HepG2 (cell line): ENCODE data around the gene URI1.

ENCODE experiments used
- ARHGAP35 ChIP-seq: sonication (generic); formaldehyde crosslinking; IDR thresholded peaks from 2 replicates; pipeline ENCODE4 v1.9.0; 2022; ENCODE audit warnings: mild to moderate bottlenecking, inconsistent platforms, moderate library complexity, missing genetic modification reagents, borderline replicate concordance
- TF ChIP-seq, protein P1 (sequence below): sonication (generic); formaldehyde crosslinking; IDR thresholded peaks from 2 replicates; pipeline ENCODE4 v1.4.0; 2020; ENCODE audit warnings: missing genetic modification reagents, mild to moderate bottlenecking, borderline replicate concordance

DNA sequence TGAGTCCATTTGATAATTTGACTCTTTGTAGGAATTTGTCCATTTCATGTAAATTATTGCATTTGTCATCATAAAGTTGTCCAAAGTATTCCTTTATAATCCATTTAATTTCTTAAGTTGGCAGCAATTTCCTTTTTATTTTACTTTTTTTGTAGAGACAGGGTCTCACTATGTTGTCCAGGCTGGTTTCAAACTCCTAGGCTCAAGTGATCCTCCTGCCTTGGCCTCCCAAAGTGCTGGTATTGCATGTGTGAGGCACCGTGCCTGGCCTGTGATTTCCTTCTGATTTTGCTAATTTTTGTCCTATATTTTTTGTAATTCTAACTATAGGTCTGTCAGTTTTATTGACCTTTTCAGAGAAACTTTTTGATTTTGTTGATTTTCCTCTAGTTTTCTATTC lies 84.9 kb downstream of the URI1 start:
- no peak for TF ChIP-seq ARHGAP35 (CRISPR knock-in tag)
- TF ChIP-seq, protein P1, sequence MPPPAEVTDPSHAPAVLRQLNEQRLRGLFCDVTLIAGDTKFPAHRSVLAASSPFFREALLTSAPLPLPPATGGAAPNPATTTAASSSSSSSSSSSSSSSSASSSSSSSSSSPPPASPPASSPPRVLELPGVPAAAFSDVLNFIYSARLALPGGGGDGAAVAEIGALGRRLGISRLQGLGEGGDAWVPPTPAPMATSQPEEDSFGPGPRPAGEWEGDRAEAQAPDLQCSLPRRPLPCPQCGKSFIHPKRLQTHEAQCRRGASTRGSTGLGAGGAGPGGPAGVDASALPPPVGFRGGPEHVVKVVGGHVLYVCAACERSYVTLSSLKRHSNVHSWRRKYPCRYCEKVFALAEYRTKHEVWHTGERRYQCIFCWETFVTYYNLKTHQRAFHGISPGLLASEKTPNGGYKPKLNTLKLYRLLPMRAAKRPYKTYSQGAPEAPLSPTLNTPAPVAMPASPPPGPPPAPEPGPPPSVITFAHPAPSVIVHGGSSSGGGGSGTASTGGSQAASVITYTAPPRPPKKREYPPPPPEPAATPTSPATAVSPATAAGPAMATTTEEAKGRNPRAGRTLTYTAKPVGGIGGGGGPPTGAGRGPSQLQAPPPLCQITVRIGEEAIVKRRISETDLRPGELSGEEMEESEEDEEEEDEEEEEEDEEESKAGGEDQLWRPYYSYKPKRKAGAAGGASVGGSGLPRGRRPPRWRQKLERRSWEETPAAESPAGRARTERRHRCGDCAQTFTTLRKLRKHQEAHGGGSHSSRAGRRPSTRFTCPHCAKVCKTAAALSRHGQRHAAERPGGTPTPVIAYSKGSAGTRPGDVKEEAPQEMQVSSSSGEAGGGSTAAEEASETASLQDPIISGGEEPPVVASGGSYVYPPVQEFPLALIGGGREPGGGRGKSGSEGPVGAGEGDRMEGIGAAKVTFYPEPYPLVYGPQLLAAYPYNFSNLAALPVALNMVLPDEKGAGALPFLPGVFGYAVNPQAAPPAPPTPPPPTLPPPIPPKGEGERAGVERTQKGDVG (CRISPR knock-in tag): no peak
